BJ (cell line): ENCODE data around the gene TBC1D21. TPM values are rescaled to one million over a fixed set of nuclear protein-coding genes. Genes with fewer than 3 reads are reported as not detected.

Source experiments
- CTCF ChIA-PET: fragments of 350-600 bp; formaldehyde crosslinking; extraction: SDS; loops from one replicate; lab custom pipeline; 2021; ENCODE audit warnings: antibody characterized with exemption, inconsistent platforms; lab: Yijun Ruan, JAX
- POLR2A ChIA-PET: fragments of 300-600 bp; sonication (Branson Sonifier 250); formaldehyde crosslinking; extraction: SDS; loops from one replicate; lab custom pipeline; 2021; ENCODE audit warnings: antibody characterized with exemption; lab: Charles Lee
- DNase-seq: peaks from one replicate; pipeline ENCODE4 v3.0.0-alpha.2; 2011; ENCODE audit warnings: low read depth
- H3K27me3 ChIP-seq: 2 replicates; pipeline ENCODE4 v1.6.0; 2011; ENCODE audit warnings: low read length; ENCODE audit not compliant: control insufficient read depth, insufficient read depth
- H3K36me3 ChIP-seq: 2 replicates; pipeline ENCODE4 v1.5.1; 2011; ENCODE audit warnings: low read length; ENCODE audit not compliant: control insufficient read depth, insufficient read depth
- H3K4me3 ChIP-seq: 2 replicates; pipeline ENCODE4 v1.5.1; 2011; ENCODE audit warnings: low read depth, mild to moderate bottlenecking, control low read depth, low read length
- CTCF ChIP-seq: IDR thresholded peaks from 2 replicates; pipeline ENCODE4 v1.5.1; 2011; ENCODE audit warnings: low read depth, mild to moderate bottlenecking, control low read depth, inconsistent platforms, low read length, moderate library complexity; ENCODE audit not compliant: insufficient read depth
- polyA plus RNA-seq: library from polyadenylated mRNA; depleted of rRNA; stranded (reverse); fragments of >200 nt; gene quantifications from 2 replicates; pipeline ENCODE4 v1.2.3, GENCODE V29; 2011

TBC1D21 gene
- polyA plus RNA-seq, 1 experiment, result not detected

GRCh38 chr15:73892446-73893226 is 19.3 kb downstream of the TBC1D21 start:
- Histone ChIP-seq H3K36me3 (no peaks in the 10 kb centered on the region), H3K4me3 (no peak overlapping the region), H3K27me3 (peaks cover 5% of the 10 kb centered on the region; the same call in 1 of the 2 replicates)
- ChIA-PET CTCF (interaction anchor here (0.6 to 4.5 kb wide), 5 partner anchors 10 to 19 kb away, joined by 3 to 27 read pairs (median 5); partner anchors contain the start of gene TBC1D21), POLR2A (no interaction called here)
- no peak for TF ChIP-seq CTCF
- DNase-seq, result no peak

DNA sequence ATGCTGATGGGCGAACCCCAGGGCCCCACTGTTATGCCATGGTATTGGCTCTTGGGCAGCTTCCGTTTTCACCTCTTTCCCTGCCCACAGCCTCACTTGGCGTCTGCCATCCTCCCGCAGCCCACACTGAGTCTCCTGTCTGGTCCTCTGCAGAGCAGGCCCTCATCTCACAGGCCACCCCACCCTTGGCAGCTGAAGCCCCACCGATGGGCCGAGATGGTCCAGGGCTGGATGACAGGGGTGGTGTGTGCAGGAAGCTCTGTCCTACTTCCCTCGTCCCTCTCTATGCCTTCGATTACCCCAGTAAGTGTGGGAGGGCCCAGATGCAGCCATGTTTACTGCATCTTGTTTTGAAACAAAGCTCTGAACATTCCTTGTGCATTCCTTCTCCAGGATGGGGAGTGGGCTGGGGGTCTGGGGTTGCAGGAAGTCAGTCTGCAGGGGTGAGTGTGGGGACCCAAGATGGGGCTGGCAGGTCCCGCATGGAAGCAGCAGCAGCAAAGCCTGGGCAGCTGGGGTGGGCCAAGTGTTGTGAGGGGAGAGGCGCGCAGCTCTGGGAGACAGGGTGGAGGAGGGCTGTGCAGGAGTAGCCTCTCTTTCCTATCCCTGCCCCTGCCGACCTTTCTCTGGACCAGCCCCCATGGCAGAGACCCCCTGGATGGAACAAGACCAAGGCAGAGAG is 20.9 kb downstream of the TBC1D21 start:
- TF ChIP-seq CTCF, result no peak
- ChIA-PET CTCF (interaction anchor here (1.0 to 4.5 kb wide), 8 partner anchors 8 to 79 kb away, joined by 3 to 27 read pairs (median 4); no protein-coding TSS in a partner anchor), POLR2A (no interaction called here)
- no peaks in the 10 kb centered on the region for H3K36me3 ChIP-seq
- DNase-seq, result no peak
- H3K4me3 ChIP-seq, result no peak overlapping the region
- H3K27me3 ChIP-seq, result 0 out of 2 replicates have a peak, but pooled peaks cover 2% of the 10 kb centered on the region

DNA sequence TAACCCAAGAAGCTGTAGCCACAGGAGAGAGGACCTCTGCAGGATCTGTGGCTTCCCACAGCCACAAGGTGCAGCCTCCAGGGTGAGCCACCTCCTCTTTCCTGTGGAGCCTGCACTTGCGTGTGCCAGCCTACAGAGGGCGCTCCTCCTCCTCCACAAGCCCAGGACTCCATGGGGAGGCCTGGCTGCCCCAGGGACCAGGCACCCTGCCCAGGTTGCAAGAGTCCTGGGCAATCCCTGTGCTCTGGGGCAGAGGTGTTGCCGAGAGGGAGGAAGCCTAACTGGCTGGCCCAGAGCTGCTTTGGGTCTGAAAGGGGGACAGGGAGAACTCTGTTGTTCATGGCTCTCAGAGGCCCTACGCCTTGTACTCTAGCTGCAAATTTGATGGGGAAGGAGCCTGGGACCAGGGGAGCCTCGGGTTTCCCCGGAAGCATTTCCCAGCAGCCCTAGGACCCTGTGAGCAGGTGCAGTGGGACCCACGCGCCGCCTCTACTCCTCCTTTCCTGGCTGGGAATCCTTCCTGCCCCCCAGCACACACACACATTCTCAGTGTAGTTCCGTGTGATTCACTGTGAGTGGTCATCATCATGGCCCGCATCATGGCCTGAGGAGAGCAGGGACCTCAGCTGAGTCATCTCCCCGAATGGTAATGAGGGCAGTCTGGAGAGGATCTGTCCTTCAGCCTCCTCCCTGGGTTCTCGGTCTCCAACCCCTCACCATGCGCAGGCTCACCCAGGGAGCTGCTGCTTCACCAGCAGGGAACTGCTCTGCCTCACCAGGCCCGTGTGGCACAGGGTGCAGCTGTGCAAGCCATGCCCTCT is 24.3 kb downstream of the TBC1D21 start:
- Histone ChIP-seq H3K36me3 (no peaks in the 10 kb centered on the region), H3K4me3 (no peak overlapping the region), H3K27me3 (no peaks in the 10 kb centered on the region)
- POLR2A ChIA-PET, result interaction anchor here (0.5 kb wide), 1 partner anchor 53 kb away, joined by 5 read pairs; no protein-coding TSS in a partner anchor
- TF ChIP-seq CTCF, result peak; percentile 97
- peak; percentile 39 for DNase-seq
- CTCF ChIA-PET, result interaction anchor here (0.6 to 2.7 kb wide), 21 partner anchors 9 to 567 kb away, joined by 3 to 44 read pairs (median 5); partner anchors contain the start of genes LOXL1 and TBC1D21

GRCh38 chr15:73899197-73900094 is 26.1 kb downstream of the TBC1D21 start:
- ChIA-PET POLR2A (no interaction called here), CTCF (interaction anchor here (1.0 to 2.7 kb wide), 4 partner anchors 7 to 65 kb away, joined by 3 to 13 read pairs (median 8); partner anchors contain the start of gene TBC1D21)
- Histone ChIP-seq H3K27me3 (no peaks in the 10 kb centered on the region), H3K4me3 (no peak overlapping the region), H3K36me3 (no peaks in the 10 kb centered on the region)
- no peak for DNase-seq
- TF ChIP-seq CTCF, result no peak
